Testis (tissue), 3 donors: ENCODE data around the gene TFCP2L1. TPM values are rescaled to one million over a fixed set of nuclear protein-coding genes. Genes with fewer than 3 reads are reported as not detected.

Experiments used
- DNase-seq: peaks from one replicate; pipeline ENCODE4 v3.0.0-alpha.2; 2019
- H3K27ac ChIP-seq, 2 donors: fragments of 200-600 bp; sonication (generic); one replicate each; pipeline ENCODE4 v1.5.1; 2019
- H3K27me3 ChIP-seq: fragments of 200-600 bp; sonication (generic); one replicate; pipeline ENCODE4 v1.5.1; 2019
- H3K36me3 ChIP-seq: fragments of 200-600 bp; sonication (generic); one replicate; pipeline ENCODE4 v1.5.1; 2017; ENCODE audit warnings: low read depth; ENCODE audit errors: missing control alignments
- H3K4me1 ChIP-seq: fragments of 200-600 bp; sonication (generic); one replicate; pipeline ENCODE4 v1.5.1; 2019
- H3K4me3 ChIP-seq, 2 donors: fragments of 200-600 bp; sonication (generic); one replicate each; pipeline ENCODE4 v1.5.1; 2017 to 2019
- H3K9me3 ChIP-seq: fragments of 200-600 bp; sonication (generic); one replicate; pipeline ENCODE4 v1.5.1; 2017
- POLR2A ChIP-seq: fragments of 450-650 bp; IDR thresholded peaks from one replicate; pipeline ENCODE4 v1.6.1; 2017; ENCODE audit warnings: antibody characterized with exemption, mild to moderate bottlenecking, moderate library complexity
- WGBS, 2 donors: methylation state at CpG; one replicate each; pipeline ENCODE4 v1.1.5; 2018; 5-methylcytosine and 5-hydroxymethylcytosine counted together
- intact Hi-C: fragments of 100-400 bp; cut with DNase I; formaldehyde crosslinking; loops from one replicate; pipeline ENCODE4 v1.15.1; 2023; ENCODE audit warnings: low total_unique reads
- polyA plus RNA-seq: library from polyadenylated mRNA; stranded (reverse); fragments of 350-450 nt; fragmentation: Illumina TruSeq; extraction: RNeasy Lipid Tissue Mini Kit (QIAGEN cat#74804); gene quantifications from one replicate; pipeline ENCODE4 v1.2.3, GENCODE V29; 2014; ENCODE audit warnings: low read depth, low replicate concordance; ENCODE audit not compliant: insufficient read depth
- total RNA-seq, 2 donors: library from RNA; depleted of rRNA; stranded (reverse); fragments of >200 nt; gene quantifications; one replicate each; pipeline ENCODE4 v1.2.3, GENCODE V29; 2016
- TF ChIP-seq, protein P1 (sequence below), 3 experiments: fragments of 450-650 bp in 2 of 3; fragments of 200-600 bp in 1 of 3; sonication (generic) in 1 of 3; IDR thresholded peaks; one replicate each; pipeline ENCODE4 v1.5.1; 2016 to 2019; ENCODE audit warnings: antibody characterized with exemption in 3 of 3, mild to moderate bottlenecking in 2 of 3, moderate library complexity in 1 of 3

TFCP2L1 gene
- total and polyA plus RNA-seq, 3 donors from 2014 or later: 2.5 to 5.1 (median 3.1) TPM

- Histone ChIP-seq H3K4me1 (no peaks in the 10 kb centered on the region), H3K4me3 (no peak overlapping the region), H3K9me3 (no peaks in the 10 kb centered on the region), H3K36me3 (no peaks in the 10 kb centered on the region), H3K27ac (no peak overlapping the region), H3K27me3 (no peaks in the 10 kb centered on the region)
- no peak for DNase-seq
- intact Hi-C loops: no loop called here
- WGBS, 2 donors: 91 to 95% methylated on average over 11 of the region's 11 CpGs
- TF ChIP-seq POLR2A: no peak
- TF ChIP-seq, protein P1, sequence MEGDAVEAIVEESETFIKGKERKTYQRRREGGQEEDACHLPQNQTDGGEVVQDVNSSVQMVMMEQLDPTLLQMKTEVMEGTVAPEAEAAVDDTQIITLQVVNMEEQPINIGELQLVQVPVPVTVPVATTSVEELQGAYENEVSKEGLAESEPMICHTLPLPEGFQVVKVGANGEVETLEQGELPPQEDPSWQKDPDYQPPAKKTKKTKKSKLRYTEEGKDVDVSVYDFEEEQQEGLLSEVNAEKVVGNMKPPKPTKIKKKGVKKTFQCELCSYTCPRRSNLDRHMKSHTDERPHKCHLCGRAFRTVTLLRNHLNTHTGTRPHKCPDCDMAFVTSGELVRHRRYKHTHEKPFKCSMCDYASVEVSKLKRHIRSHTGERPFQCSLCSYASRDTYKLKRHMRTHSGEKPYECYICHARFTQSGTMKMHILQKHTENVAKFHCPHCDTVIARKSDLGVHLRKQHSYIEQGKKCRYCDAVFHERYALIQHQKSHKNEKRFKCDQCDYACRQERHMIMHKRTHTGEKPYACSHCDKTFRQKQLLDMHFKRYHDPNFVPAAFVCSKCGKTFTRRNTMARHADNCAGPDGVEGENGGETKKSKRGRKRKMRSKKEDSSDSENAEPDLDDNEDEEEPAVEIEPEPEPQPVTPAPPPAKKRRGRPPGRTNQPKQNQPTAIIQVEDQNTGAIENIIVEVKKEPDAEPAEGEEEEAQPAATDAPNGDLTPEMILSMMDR (IDR thresholded peaks at IDR 0.05): no peak
These were observed 40.4 kb downstream of the TFCP2L1 start for GRCh38 chr2:121244616-121245015.

- no peak overlapping the region for H3K27ac ChIP-seq
- no peaks in the 10 kb centered on the region for H3K36me3 ChIP-seq
- no peak for TF ChIP-seq POLR2A
- TF ChIP-seq, protein P1 (IDR thresholded peaks at IDR 0.05): no peak
- WGBS, 2 donors: 80 to 88% methylated on average over 16 of the region's 16 CpGs
- H3K9me3 ChIP-seq: no peaks in the 10 kb centered on the region
- no peak for DNase-seq
- no peaks in the 10 kb centered on the region for H3K4me1 ChIP-seq
- no peak overlapping the region for H3K4me3 ChIP-seq
- intact Hi-C loops: no loop called here
- H3K27me3 ChIP-seq: no peaks in the 10 kb centered on the region
These were observed 41.1 kb downstream of the TFCP2L1 start for GRCh38 chr2:121243821-121244460.

DNA sequence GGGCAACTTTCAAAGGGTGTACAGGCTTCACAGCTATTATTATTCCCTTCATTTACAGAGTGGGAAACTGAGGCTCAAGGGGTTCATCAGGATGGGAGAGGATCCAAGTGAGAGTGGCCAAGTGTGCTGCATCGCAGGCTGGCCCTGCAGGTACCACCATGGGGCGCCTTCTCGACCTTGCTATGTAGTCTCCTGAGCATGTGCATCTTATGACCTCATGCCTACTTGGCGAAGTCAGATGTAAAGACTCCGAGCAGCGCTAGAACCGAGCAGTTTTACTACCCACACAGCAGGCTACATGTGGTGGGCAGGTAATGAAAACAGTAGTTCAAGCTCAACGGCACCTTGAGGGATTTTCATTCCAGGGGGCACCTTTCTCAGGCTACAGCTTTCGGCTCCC, 42.0 kb downstream of the TFCP2L1 start:
- TF ChIP-seq, protein P1 (IDR thresholded peaks at IDR 0.05): no peak
- no peak for TF ChIP-seq POLR2A
- Histone ChIP-seq H3K27me3 (no peaks in the 10 kb centered on the region), H3K27ac (no peak overlapping the region), H3K9me3 (no peaks in the 10 kb centered on the region), H3K4me3 (no peak overlapping the region), H3K4me1 (no peaks in the 10 kb centered on the region), H3K36me3 (no peaks in the 10 kb centered on the region)
- no peak for DNase-seq
- intact Hi-C loops: no loop called here
- 88 to 93% methylated on average over 6 to 9 of the region's 9 CpGs for WGBS, 2 donors

DNA sequence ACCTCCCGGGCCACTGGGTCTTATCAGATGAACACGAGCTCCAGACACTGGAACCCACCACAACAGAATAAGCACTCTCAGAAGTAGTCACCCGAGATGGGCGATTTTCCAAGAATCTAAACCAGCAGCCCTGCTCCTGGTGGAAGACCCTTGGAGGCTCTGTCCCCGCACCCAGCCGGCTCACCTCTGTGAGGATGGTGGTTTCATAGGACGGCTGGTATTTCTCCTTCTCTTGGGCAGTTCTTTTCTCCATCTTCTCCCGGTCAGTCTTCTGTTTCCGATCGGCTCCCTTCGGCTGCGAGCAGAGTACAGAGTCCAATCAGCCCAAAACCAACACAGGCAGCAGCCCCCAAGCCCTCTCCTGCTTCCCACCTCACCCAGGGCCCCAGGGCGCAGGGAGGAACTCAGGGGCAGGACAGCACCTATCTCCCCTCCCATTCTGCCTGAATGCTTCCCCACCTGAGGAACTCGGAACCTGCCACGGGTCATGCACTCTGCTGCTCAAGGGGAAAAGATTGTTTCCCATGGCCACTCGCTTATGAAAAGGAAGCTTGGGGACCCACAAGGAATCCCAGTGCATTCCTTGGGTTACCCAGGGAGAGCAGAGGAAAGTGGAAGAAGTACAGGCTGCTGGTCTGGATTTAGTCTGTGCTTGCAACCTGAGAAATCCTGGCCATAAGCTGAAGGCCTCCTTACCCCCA, 42.7 kb downstream of the TFCP2L1 start:
- Histone ChIP-seq H3K27me3 (no peaks in the 10 kb centered on the region), H3K9me3 (no peaks in the 10 kb centered on the region), H3K4me3 (no peak overlapping the region), H3K27ac (no peak overlapping the region), H3K4me1 (no peaks in the 10 kb centered on the region), H3K36me3 (no peaks in the 10 kb centered on the region)
- intact Hi-C loops: no loop called here
- DNase-seq: no peak
- WGBS, 2 donors: 86 to 87% methylated on average over 12 to 16 of the region's 16 CpGs
- TF ChIP-seq POLR2A: no peak

GRCh38 chr2:121241466-121241865, 43.5 kb downstream of the TFCP2L1 start:
- intact Hi-C loops: no loop called here
- no peak for DNase-seq
- no peak overlapping the region for H3K27ac ChIP-seq
- 75 to 94% methylated on average over 3 of the region's 3 CpGs for WGBS, 2 donors
- H3K36me3 ChIP-seq: no peaks in the 10 kb centered on the region
- no peak overlapping the region for H3K4me3 ChIP-seq
- H3K27me3 ChIP-seq: no peaks in the 10 kb centered on the region
- no peaks in the 10 kb centered on the region for H3K4me1 ChIP-seq
- TF ChIP-seq, protein P1 (IDR thresholded peaks at IDR 0.05): no peak
- TF ChIP-seq POLR2A: no peak
- no peaks in the 10 kb centered on the region for H3K9me3 ChIP-seq
